SK-N-SH (cell line): ENCODE data around the gene RAP2C. TPM values are rescaled to one million over a fixed set of nuclear protein-coding genes. Genes with fewer than 3 reads are reported as not detected.

Source experiments
- CTCF ChIA-PET: fragments of 300-600, 350-600 bp; formaldehyde crosslinking; extraction: SDS; loops from one replicate; lab custom pipeline; 2021; lab: Yijun Ruan, JAX
- POLR2A ChIA-PET: fragments of 350-600 bp; sonication (Branson Sonifier 250); formaldehyde crosslinking; extraction: SDS; loops from one replicate; lab custom pipeline; 2020; ENCODE audit warnings: antibody characterized with exemption, inconsistent platforms; lab: Yijun Ruan, JAX
- DNase-seq: peaks from one replicate; pipeline ENCODE4 v3.0.0; 2012
- H2AFZ ChIP-seq: fragments of 200-600 bp; sonication (generic); 2 replicates; pipeline ENCODE4 v1.8.1; 2016; ENCODE audit warnings: antibody characterized with exemption, mild to moderate bottlenecking, low read depth
- H3F3A ChIP-seq: fragments of 200-600 bp; sonication (generic); replicated peaks from 2 replicates; pipeline ENCODE3; 2016; ENCODE audit warnings: antibody characterized with exemption, mild to moderate bottlenecking; ENCODE audit not compliant: insufficient read depth
- H3K27ac ChIP-seq, 2 experiments: fragments of 200-500 bp in 1 of 2; fragments of 200-600 bp in 1 of 2; sonication (Bioruptor generic) in 1 of 2; sonication (generic), shearing (Covaris generic) in 1 of 2; 2 replicates each; pipeline versions ENCODE4 v1.5.1 to v1.6.1; 2014 to 2016; ENCODE audit warnings: low read depth in 2 of 2, inconsistent platforms in 1 of 2, low read length in 1 of 2, mild to moderate bottlenecking in 1 of 2, mixed read lengths in 1 of 2
- H3K27me3 ChIP-seq: fragments of 200-600 bp; sonication (generic), shearing (Covaris generic); 2 replicates; pipeline ENCODE4 v1.6.1; 2016; ENCODE audit warnings: mixed run types; ENCODE audit not compliant: insufficient read depth
- H3K36me3 ChIP-seq, 2 experiments: fragments of 200-500 bp in 1 of 2; fragments of 200-600 bp in 1 of 2; sonication (Bioruptor generic) in 1 of 2; sonication (generic) in 1 of 2; replicated peaks in 1 of 2; 2 replicates each; pipeline versions ENCODE3 to v1.5.1; 2014 to 2016; ENCODE audit warnings: low read length in 1 of 2, mild to moderate bottlenecking in 1 of 2; ENCODE audit not compliant: insufficient read depth in 2 of 2, control insufficient read depth in 1 of 2
- H3K4me1 ChIP-seq, 2 experiments: fragments of 200-500 bp in 1 of 2; fragments of 200-600 bp in 1 of 2; sonication (Bioruptor generic) in 1 of 2; sonication (generic), shearing (Covaris generic) in 1 of 2; 2 replicates each; pipeline versions ENCODE4 v1.5.1 to v1.6.1; 2014 to 2016; ENCODE audit warnings: low read depth in 1 of 2, low read length in 1 of 2, mixed run types in 1 of 2; ENCODE audit not compliant: insufficient read depth in 2 of 2, control insufficient read depth in 1 of 2
- H3K4me2 ChIP-seq: fragments of 200-600 bp; sonication (generic), shearing (Covaris generic); 2 replicates; pipeline ENCODE4 v1.6.1; 2017; ENCODE audit warnings: mixed run types
- H3K4me3 ChIP-seq, 2 experiments: fragments of 200-500 bp in 1 of 2; fragments of 200-600 bp in 1 of 2; sonication (Bioruptor generic) in 1 of 2; sonication (generic), shearing (Covaris generic) in 1 of 2; 2 replicates each; pipeline versions ENCODE4 v1.5.1 to v1.8.1; 2014 to 2016; ENCODE audit warnings: low read depth in 2 of 2, inconsistent platforms in 1 of 2, low read length in 1 of 2, mild to moderate bottlenecking in 1 of 2, mixed read lengths in 1 of 2, moderate library complexity in 1 of 2
- H3K79me2 ChIP-seq: fragments of 200-600 bp; sonication (generic); 2 replicates; pipeline ENCODE4 v1.8.1; 2017; ENCODE audit warnings: mild to moderate bottlenecking; ENCODE audit not compliant: insufficient read depth
- H3K9ac ChIP-seq: fragments of 200-600 bp; sonication (generic); 2 replicates; pipeline ENCODE4 v1.6.1; 2017; ENCODE audit warnings: mixed run types
- H3K9me2 ChIP-seq: fragments of 200-600 bp; sonication (generic); 2 replicates; pipeline ENCODE4 v1.6.1; 2017; ENCODE audit warnings: mixed run types
- H3K9me3 ChIP-seq: fragments of 200-600 bp; sonication (generic); 2 replicates; pipeline ENCODE4 v1.6.1; 2017; ENCODE audit warnings: mixed run types, mild to moderate bottlenecking, moderate library complexity
- H4K20me1 ChIP-seq: fragments of 200-600 bp; sonication (generic); 2 replicates; pipeline ENCODE4 v1.6.1; 2017; ENCODE audit warnings: mild to moderate bottlenecking, mixed run types; ENCODE audit not compliant: insufficient read depth
- CHD2 ChIP-seq: fragments of 150-350 bp; IDR thresholded peaks from 2 replicates; pipeline ENCODE4 v1.6.1; 2018; ENCODE audit warnings: low read length; ENCODE audit not compliant: partially characterized antibody
- GATA2 ChIP-seq: sonication (generic); formaldehyde crosslinking; IDR thresholded peaks from 2 replicates; pipeline ENCODE4 v1.5.0; 2020; ENCODE audit warnings: mild to moderate bottlenecking, missing genetic modification reagents
- JUND ChIP-seq: IDR thresholded peaks from 2 replicates; pipeline ENCODE4 v1.4.0; 2012
- RAD21 ChIP-seq: IDR thresholded peaks from 2 replicates; pipeline ENCODE4 v1.6.1; 2012; ENCODE audit warnings: mild to moderate bottlenecking, low read length
- RCOR1 ChIP-seq: fragments of 150-350 bp; IDR thresholded peaks from 2 replicates; pipeline ENCODE4 v1.6.1; 2017; ENCODE audit warnings: antibody characterized with exemption, low read length
- REST ChIP-seq: IDR thresholded peaks from 2 replicates; pipeline ENCODE4 v1.6.1; 2012; ENCODE audit warnings: mild to moderate bottlenecking, low read depth, low read length, moderate library complexity
- RFX5 ChIP-seq: IDR thresholded peaks from 2 replicates; pipeline ENCODE4 v1.6.1; 2012; ENCODE audit warnings: mild to moderate bottlenecking, improper control_type of control experiment, low read length
- SIN3A ChIP-seq: IDR thresholded peaks from 2 replicates; pipeline ENCODE4 v1.6.1; 2012; ENCODE audit warnings: low read depth, mild to moderate bottlenecking, low read length, moderate library complexity, borderline replicate concordance
- SMC3 ChIP-seq: IDR thresholded peaks from 2 replicates; pipeline ENCODE4 v1.6.1; 2012; ENCODE audit warnings: low read depth, low read length, improper control_type of control experiment
- TAF1 ChIP-seq: IDR thresholded peaks from 2 replicates; pipeline ENCODE4 v1.6.1; 2012; ENCODE audit warnings: low read depth, mild to moderate bottlenecking, low read length, moderate library complexity, borderline replicate concordance
- TEAD4 ChIP-seq: IDR thresholded peaks from 2 replicates; pipeline ENCODE4 v1.4.0; 2012; ENCODE audit warnings: mild to moderate bottlenecking, borderline replicate concordance; ENCODE audit not compliant: insufficient read depth
- ZBTB33 ChIP-seq: IDR thresholded peaks from 2 replicates; pipeline ENCODE4 v1.4.0; 2012; ENCODE audit warnings: low read depth, borderline replicate concordance
- WGBS: methylation state at CpG from one replicate; pipeline ENCODE4 v1.1.6; 2017; ENCODE audit warnings: low lambda C conversion rate; 5-methylcytosine and 5-hydroxymethylcytosine counted together
- polyA plus RNA-seq, 3 experiments: library from polyadenylated mRNA; depleted of rRNA; stranded (reverse); fragments of >200 nt; gene quantifications; 2 replicates each; pipeline ENCODE4 v1.2.3, GENCODE V29; 2012

Gene RAP2C
- polyA plus RNA-seq, 1 of the 3 experiments (the other 2 are of a cell fraction) = 5.5 TPM

GRCh38 chrX:132263127-132263526, 43.9 kb upstream of the RAP2C start:
- H3K9me2 ChIP-seq = no peaks in the 10 kb centered on the region
- H3F3A ChIP-seq = no peaks in the 10 kb centered on the region
- no peaks in the 10 kb centered on the region for H3K4me1 ChIP-seq
- no peaks in the 10 kb centered on the region for H3K27me3 ChIP-seq
- ChIA-PET CTCF (no interaction called here), POLR2A (no interaction called here)
- no peak overlapping the region for H3K27ac ChIP-seq
- no peaks in the 10 kb centered on the region for H3K36me3 ChIP-seq
- no peaks in the 10 kb centered on the region for H3K9me3 ChIP-seq
- no peak overlapping the region for H3K4me2 ChIP-seq
- H3K9ac ChIP-seq = no peak overlapping the region
- 39% methylated on average over 3 of the region's 3 CpGs for WGBS
- no peaks in the 10 kb centered on the region for H3K79me2 ChIP-seq
- TF ChIP-seq SIN3A = no peak
- no peak for TF ChIP-seq REST
- no peak for TF ChIP-seq ZBTB33
- no peak overlapping the region for H2AFZ ChIP-seq
- no peak overlapping the region for H3K4me3 ChIP-seq
- H4K20me1 ChIP-seq = no peaks in the 10 kb centered on the region
- DNase-seq = no peak

- Histone ChIP-seq H3K9ac (no peak overlapping the region), H3K36me3 (no peaks in the 10 kb centered on the region), H3K9me3 (no peaks in the 10 kb centered on the region), H3K27me3 (no peaks in the 10 kb centered on the region), H4K20me1 (no peaks in the 10 kb centered on the region), H3K4me2 (no peak overlapping the region)
- DNase-seq = no peak
- POLR2A ChIA-PET = no interaction called here
- TF ChIP-seq SIN3A (no peak), RFX5 (no peak), TAF1 (no peak), CHD2 (no peak), RCOR1 (no peak), RAD21 (no peak), TEAD4 (no peak), GATA2 (CRISPR knock-in tag) (no peak), SMC3 (no peak), JUND (no peak)
- TF ChIP-seq, all 33 proteins: peak for 0
- no peaks in the 10 kb centered on the region for H3K9me2 ChIP-seq
- H3K27ac ChIP-seq = no peak overlapping the region
- H3F3A ChIP-seq = no peaks in the 10 kb centered on the region
- WGBS = 38% methylated on average over 1 of the region's 1 CpG
- H2AFZ ChIP-seq = no peak overlapping the region
- no peak overlapping the region for H3K4me3 ChIP-seq
- no peaks in the 10 kb centered on the region for H3K79me2 ChIP-seq
- no peaks in the 10 kb centered on the region for H3K4me1 ChIP-seq
- CTCF ChIA-PET = interaction anchor here (1.4 kb wide), 1 partner anchor 13 kb away, joined by 3 read pairs; no protein-coding TSS in a partner anchor
Observed at GRCh38 chrX:132258509-132258908, 39.3 kb upstream of the RAP2C start.
